Measurements from ENCODE around the gene TTC5. TPM values are rescaled to one million over a fixed set of nuclear protein-coding genes. Genes with fewer than 3 reads are reported as not detected.
"Not testable (repeated sequence)": the region's sequence is repeated elsewhere in the genome, so short reads cannot be mapped to it uniquely, and the experiment has no call there.

The TTC5 gene
- polyA plus RNA-seq, 1 donor (not counting 4 experiments of a cell fraction or from before 2014, with no cell fraction given): 19.2 TPM

DNA sequence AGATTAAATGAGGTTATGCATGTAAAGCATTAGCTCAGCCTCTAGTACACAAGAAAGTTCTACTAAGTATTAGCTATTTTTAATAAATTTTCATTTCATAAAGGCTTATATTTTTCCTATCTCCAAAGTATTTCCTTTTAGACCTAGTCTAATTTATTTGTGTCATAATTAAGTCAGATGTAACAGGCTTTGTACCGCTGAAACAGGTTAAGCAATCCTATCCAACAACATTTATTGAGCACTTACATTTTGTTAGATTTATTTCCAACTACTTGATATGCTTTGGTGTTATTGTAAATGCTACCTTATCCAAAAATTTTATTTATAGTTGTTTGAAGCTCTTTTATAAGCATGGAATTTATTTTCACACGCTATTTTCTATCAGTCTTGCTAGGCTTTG is 35.9 kb upstream of the TTC5 start:
- TF ChIP-seq, protein P1, sequence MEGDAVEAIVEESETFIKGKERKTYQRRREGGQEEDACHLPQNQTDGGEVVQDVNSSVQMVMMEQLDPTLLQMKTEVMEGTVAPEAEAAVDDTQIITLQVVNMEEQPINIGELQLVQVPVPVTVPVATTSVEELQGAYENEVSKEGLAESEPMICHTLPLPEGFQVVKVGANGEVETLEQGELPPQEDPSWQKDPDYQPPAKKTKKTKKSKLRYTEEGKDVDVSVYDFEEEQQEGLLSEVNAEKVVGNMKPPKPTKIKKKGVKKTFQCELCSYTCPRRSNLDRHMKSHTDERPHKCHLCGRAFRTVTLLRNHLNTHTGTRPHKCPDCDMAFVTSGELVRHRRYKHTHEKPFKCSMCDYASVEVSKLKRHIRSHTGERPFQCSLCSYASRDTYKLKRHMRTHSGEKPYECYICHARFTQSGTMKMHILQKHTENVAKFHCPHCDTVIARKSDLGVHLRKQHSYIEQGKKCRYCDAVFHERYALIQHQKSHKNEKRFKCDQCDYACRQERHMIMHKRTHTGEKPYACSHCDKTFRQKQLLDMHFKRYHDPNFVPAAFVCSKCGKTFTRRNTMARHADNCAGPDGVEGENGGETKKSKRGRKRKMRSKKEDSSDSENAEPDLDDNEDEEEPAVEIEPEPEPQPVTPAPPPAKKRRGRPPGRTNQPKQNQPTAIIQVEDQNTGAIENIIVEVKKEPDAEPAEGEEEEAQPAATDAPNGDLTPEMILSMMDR (optimal IDR thresholded peaks at IDR 0.05 in 1 of 3, IDR thresholded peaks at IDR 0.05 in 1 of 3, conservative IDR thresholded peaks at IDR 0.05 in 1 of 3; ENCODE audit: extremely low read depth in 1 of 3, insufficient read depth in 2 of 3, low read length in 3 of 3): no peak
- TF ChIP-seq EZH2 (IDR thresholded peaks at IDR 0.05; ENCODE audit: low read length): no peak
- Histone ChIP-seq H3K36me3 (ENCODE audit: control insufficient read depth in 2 of 2, extremely low read depth in 1 of 2, insufficient read depth in 2 of 2, low read length in 2 of 2) (peaks cover 1 to 2% of the 10 kb centered on the region in 2 experiments), H3K27ac (ENCODE audit: control insufficient read depth, insufficient read depth, low read length) (peak overlapping the region; percentile 97), H4K20me1 (ENCODE audit: control insufficient read depth, extremely low read depth, insufficient read depth, low read length) (no peaks in the 10 kb centered on the region), H3K4me2 (ENCODE audit: control insufficient read depth, extremely low read depth, insufficient read depth, low read depth, low read length) (peak overlapping the region; percentile 77), H3K4me1 (ENCODE audit: control insufficient read depth, extremely low read depth, insufficient read depth, low read length) (peaks cover 4% of the 10 kb centered on the region), H3K9me1 (ENCODE audit: control insufficient read depth, extremely low read depth, insufficient read depth, low read length) (no peaks in the 10 kb centered on the region), H3K79me2 (ENCODE audit: control insufficient read depth, insufficient read depth, low read length) (peaks cover 11% of the 10 kb centered on the region), H3K4me3 (ENCODE audit: control insufficient read depth in 2 of 3, extremely low read depth in 1 of 3, insufficient read depth in 2 of 3, low read depth in 1 of 3, low read length in 3 of 3) (peak overlapping the region in 2 of 3 experiments; percentile 68 to 75), H2AFZ (ENCODE audit: control insufficient read depth, low read length) (peak overlapping the region; percentile 38), H3K27me3 (ENCODE audit: control insufficient read depth, extremely low read depth, insufficient read depth, low read length) (no peaks in the 10 kb centered on the region), H3K9ac (ENCODE audit: control insufficient read depth, extremely low read depth, insufficient read depth, low read length) (peak overlapping the region; percentile 99), H3K9me3 (ENCODE audit: control insufficient read depth, low read depth, low read length) (no peaks in the 10 kb centered on the region)
- dilution Hi-C loops (cut with MboI; ENCODE audit: extremely low pct_ligation_motif_present, low sequenced_read_pairs): no loop called here
- DNase-seq (ENCODE audit: low read depth, low spot score) (no peak), FAIRE-seq (no peak)

GRCh38 chr14:20341032-20341431 is 35.3 kb upstream of the TTC5 start:
- H3K4me2 ChIP-seq (ENCODE audit: control insufficient read depth, extremely low read depth, insufficient read depth, low read depth, low read length); FAIRE-seq; H3K9me1 ChIP-seq (ENCODE audit: control insufficient read depth, extremely low read depth, insufficient read depth, low read length); DNase-seq (ENCODE audit: low read depth, low spot score); H2AFZ ChIP-seq (ENCODE audit: control insufficient read depth, low read length); H3K27me3 ChIP-seq (ENCODE audit: control insufficient read depth, extremely low read depth, insufficient read depth, low read length); H3K4me1 ChIP-seq (ENCODE audit: control insufficient read depth, extremely low read depth, insufficient read depth, low read length); H3K27ac ChIP-seq (ENCODE audit: control insufficient read depth, insufficient read depth, low read length); H3K36me3 ChIP-seq (ENCODE audit: control insufficient read depth in 2 of 2, extremely low read depth in 1 of 2, insufficient read depth in 2 of 2, low read length in 2 of 2); H3K9me3 ChIP-seq (ENCODE audit: control insufficient read depth, low read depth, low read length); H3K9ac ChIP-seq (ENCODE audit: control insufficient read depth, extremely low read depth, insufficient read depth, low read length); dilution Hi-C loops (cut with MboI; ENCODE audit: extremely low pct_ligation_motif_present, low sequenced_read_pairs); H4K20me1 ChIP-seq (ENCODE audit: control insufficient read depth, extremely low read depth, insufficient read depth, low read length); H3K4me3 ChIP-seq (ENCODE audit: control insufficient read depth in 2 of 3, extremely low read depth in 1 of 3, insufficient read depth in 2 of 3, low read depth in 1 of 3, low read length in 3 of 3): not testable (repeated sequence)
- peaks cover 11% of the 10 kb centered on the region for H3K79me2 ChIP-seq (ENCODE audit: control insufficient read depth, insufficient read depth, low read length)

GRCh38 chr14:20334017-20334416 is 28.3 kb upstream of the TTC5 start:
- H2AFZ ChIP-seq (ENCODE audit: control insufficient read depth, low read length): no peak overlapping the region
- no peak overlapping the region for H3K4me3 ChIP-seq (ENCODE audit: control insufficient read depth in 2 of 3, extremely low read depth in 1 of 3, insufficient read depth in 2 of 3, low read depth in 1 of 3, low read length in 3 of 3)
- no peak overlapping the region for H3K9ac ChIP-seq (ENCODE audit: control insufficient read depth, extremely low read depth, insufficient read depth, low read length)
- DNase-seq (ENCODE audit: low read depth, low spot score) (no peak), FAIRE-seq (no peak)
- peaks cover 15% of the 10 kb centered on the region for H3K4me1 ChIP-seq (ENCODE audit: control insufficient read depth, extremely low read depth, insufficient read depth, low read length)
- dilution Hi-C loops (cut with MboI; ENCODE audit: extremely low pct_ligation_motif_present, low sequenced_read_pairs): no loop called here
- peaks cover 39% of the 10 kb centered on the region for H3K79me2 ChIP-seq (ENCODE audit: control insufficient read depth, insufficient read depth, low read length)
- peaks cover 1 to 4% of the 10 kb centered on the region in 2 experiments for H3K36me3 ChIP-seq (ENCODE audit: control insufficient read depth in 2 of 2, extremely low read depth in 1 of 2, insufficient read depth in 2 of 2, low read length in 2 of 2)
- H3K27ac ChIP-seq (ENCODE audit: control insufficient read depth, insufficient read depth, low read length): no peak overlapping the region
- H3K9me3 ChIP-seq (ENCODE audit: control insufficient read depth, low read depth, low read length): no peaks in the 10 kb centered on the region
- H3K27me3 ChIP-seq (ENCODE audit: control insufficient read depth, extremely low read depth, insufficient read depth, low read length): no peaks in the 10 kb centered on the region
- no peaks in the 10 kb centered on the region for H3K9me1 ChIP-seq (ENCODE audit: control insufficient read depth, extremely low read depth, insufficient read depth, low read length)
- no peak overlapping the region for H3K4me2 ChIP-seq (ENCODE audit: control insufficient read depth, extremely low read depth, insufficient read depth, low read depth, low read length)
- no peaks in the 10 kb centered on the region for H4K20me1 ChIP-seq (ENCODE audit: control insufficient read depth, extremely low read depth, insufficient read depth, low read length)
- TF ChIP-seq EZH2 (IDR thresholded peaks at IDR 0.05; ENCODE audit: low read length): no peak
- TF ChIP-seq, protein P1 (optimal IDR thresholded peaks at IDR 0.05 in 1 of 3, IDR thresholded peaks at IDR 0.05 in 1 of 3, conservative IDR thresholded peaks at IDR 0.05 in 1 of 3; ENCODE audit: extremely low read depth in 1 of 3, insufficient read depth in 2 of 3, low read length in 3 of 3): no peak
